Fibroblast of skin of scalp (primary cell): ENCODE results near the gene P2RX4.
"Not testable (repeated sequence)": the region's sequence is repeated elsewhere in the genome, so short reads cannot be mapped to it uniquely, and the experiment has no call there.

Experiments used
- DNase-seq: peaks from one replicate; pipeline ENCODE4 v3.0.0-alpha.2; 2013

P2RX4 gene

GRCh38 chr12:121279507-121279915 is 69.6 kb downstream of the P2RX4 start:
- DNase-seq, result no peak

- not testable (repeated sequence) for DNase-seq
Observed at GRCh38 chr12:121280531-121280930, 70.6 kb downstream of the P2RX4 start.

GRCh38 chr12:121281116-121281515 is 71.2 kb downstream of the P2RX4 start:
- DNase-seq, result not testable (repeated sequence)

- DNase-seq, result peak; percentile 2
Observed at GRCh38 chr12:121282072-121282742, 72.3 kb downstream of the P2RX4 start.

- not testable (repeated sequence) for DNase-seq
Observed at GRCh38 chr12:121282910-121283309, 73.0 kb downstream of the P2RX4 start.

- DNase-seq, result no peak
Observed at GRCh38 chr12:121283388-121283787, 73.5 kb downstream of the P2RX4 start.
